Bronchial epithelial cell (primary cell): ENCODE data around the gene CST9. TPM values are rescaled to one million over a fixed set of nuclear protein-coding genes. Genes with fewer than 3 reads are reported as not detected.

Source experiments
- DNase-seq: peaks from one replicate; pipeline ENCODE4 v3.0.0-alpha.2; 2010; ENCODE audit warnings: low read depth
- FAIRE-seq: peaks from 2 replicates; lab custom pipeline; 2011; peaks lifted over from hg19 to GRCh38; lab: Jason Lieb, UNC
- H3K27me3 ChIP-seq: 2 replicates; pipeline ENCODE4 v1.5.1; 2011; ENCODE audit warnings: low read length; ENCODE audit not compliant: control insufficient read depth, insufficient read depth
- H3K36me3 ChIP-seq: 2 replicates; pipeline ENCODE4 v1.5.1; 2011; ENCODE audit warnings: low read length; ENCODE audit not compliant: control insufficient read depth, insufficient read depth
- H3K4me3 ChIP-seq: 2 replicates; pipeline ENCODE4 v1.5.1; 2011; ENCODE audit warnings: mild to moderate bottlenecking, low read depth, low read length, control low read depth
- total RNA-seq: library from RNA; depleted of rRNA; stranded (reverse); fragments of >200 nt; gene quantifications from 2 replicates; pipeline ENCODE4 v1.2.1, GENCODE V29; 2014
- TF ChIP-seq, protein P1 (sequence below): IDR thresholded peaks from 2 replicates; pipeline ENCODE4 v1.5.1; 2011; ENCODE audit warnings: mild to moderate bottlenecking, moderate library complexity, low read length, control low read depth, inconsistent platforms; ENCODE audit not compliant: insufficient read depth, severe bottlenecking

Gene CST9
- total RNA-seq, 1 donor from 2014 or later = not detected

DNA sequence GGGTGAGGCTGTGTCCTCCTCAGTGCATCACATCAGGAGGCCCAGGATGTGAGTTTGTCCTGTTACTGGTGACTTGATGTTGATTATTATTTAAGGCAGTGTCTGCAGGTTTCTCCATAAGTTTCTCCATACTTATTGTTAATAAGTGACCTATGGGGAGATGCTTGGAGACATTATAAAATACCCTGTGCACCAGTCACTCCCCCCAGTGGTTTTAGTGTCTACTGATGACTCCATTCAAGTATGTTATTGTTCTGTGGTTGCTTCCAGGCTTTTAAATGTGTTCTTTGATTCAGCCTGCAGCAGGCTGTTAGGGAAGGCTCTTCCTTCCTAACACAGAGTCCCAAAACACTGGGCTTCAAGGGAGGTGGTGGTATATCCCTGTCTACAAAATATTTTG, 46.7 kb upstream of the CST9 start:
- FAIRE-seq (no peak), DNase-seq (no peak)
- TF ChIP-seq, protein P1, sequence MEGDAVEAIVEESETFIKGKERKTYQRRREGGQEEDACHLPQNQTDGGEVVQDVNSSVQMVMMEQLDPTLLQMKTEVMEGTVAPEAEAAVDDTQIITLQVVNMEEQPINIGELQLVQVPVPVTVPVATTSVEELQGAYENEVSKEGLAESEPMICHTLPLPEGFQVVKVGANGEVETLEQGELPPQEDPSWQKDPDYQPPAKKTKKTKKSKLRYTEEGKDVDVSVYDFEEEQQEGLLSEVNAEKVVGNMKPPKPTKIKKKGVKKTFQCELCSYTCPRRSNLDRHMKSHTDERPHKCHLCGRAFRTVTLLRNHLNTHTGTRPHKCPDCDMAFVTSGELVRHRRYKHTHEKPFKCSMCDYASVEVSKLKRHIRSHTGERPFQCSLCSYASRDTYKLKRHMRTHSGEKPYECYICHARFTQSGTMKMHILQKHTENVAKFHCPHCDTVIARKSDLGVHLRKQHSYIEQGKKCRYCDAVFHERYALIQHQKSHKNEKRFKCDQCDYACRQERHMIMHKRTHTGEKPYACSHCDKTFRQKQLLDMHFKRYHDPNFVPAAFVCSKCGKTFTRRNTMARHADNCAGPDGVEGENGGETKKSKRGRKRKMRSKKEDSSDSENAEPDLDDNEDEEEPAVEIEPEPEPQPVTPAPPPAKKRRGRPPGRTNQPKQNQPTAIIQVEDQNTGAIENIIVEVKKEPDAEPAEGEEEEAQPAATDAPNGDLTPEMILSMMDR = no peak
- no peaks in the 10 kb centered on the region for H3K27me3 ChIP-seq
- no peaks in the 10 kb centered on the region for H3K36me3 ChIP-seq
- H3K4me3 ChIP-seq = no peak overlapping the region

DNA sequence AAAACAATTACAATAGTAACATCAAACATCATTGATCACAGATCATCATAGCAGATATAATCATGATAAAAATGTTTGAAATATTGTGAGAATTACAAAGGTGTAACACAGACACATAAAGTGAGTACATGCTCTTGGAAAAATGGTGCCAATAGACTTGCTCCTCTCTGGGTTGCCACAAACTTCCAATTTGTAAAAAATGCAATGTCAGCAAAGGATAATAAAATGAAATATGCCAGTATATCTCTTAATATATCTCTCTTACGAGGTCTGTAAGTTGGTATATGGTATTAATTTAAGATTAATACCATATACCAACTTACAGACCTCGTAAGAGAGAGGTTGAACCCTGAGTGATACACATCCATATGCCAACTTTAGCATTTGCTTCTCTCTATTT, 45.4 kb upstream of the CST9 start:
- Histone ChIP-seq H3K36me3 (no peaks in the 10 kb centered on the region), H3K27me3 (no peaks in the 10 kb centered on the region), H3K4me3 (no peak overlapping the region)
- FAIRE-seq (no peak), DNase-seq (no peak)
- TF ChIP-seq, protein P1 = no peak

DNA sequence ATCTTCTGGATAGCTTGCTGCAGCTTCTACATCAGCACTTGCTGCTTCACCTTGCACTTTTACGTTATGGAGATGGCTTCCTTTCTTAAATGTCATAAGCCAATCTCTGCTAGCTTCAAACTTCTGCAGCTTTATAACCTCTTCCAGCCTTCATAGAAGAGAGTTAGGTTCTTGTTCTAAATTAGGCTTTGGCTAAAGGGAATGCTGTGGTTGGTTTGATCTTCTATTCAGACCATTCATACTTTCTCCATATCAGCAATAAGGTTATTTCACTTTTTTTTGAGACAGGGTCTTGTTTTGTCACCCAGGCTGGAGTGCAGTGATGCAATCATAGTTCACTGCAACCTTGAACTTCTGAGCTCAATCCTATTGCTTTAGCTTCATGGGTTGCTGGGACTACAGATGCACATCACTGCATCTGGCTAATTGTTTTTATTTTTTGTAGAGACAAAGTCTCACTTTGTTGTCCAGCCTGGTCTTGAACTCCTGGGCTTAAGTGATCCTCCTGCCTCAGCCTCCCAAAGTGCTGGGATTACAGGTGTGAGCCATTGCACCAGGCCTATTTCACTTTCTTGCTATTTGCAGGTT, 44.2 kb upstream of the CST9 start:
- H3K36me3 ChIP-seq = no peaks in the 10 kb centered on the region
- TF ChIP-seq, protein P1 = no peak
- H3K27me3 ChIP-seq = no peaks in the 10 kb centered on the region
- no peak for FAIRE-seq
- no peak overlapping the region for H3K4me3 ChIP-seq
- DNase-seq = no peak

DNA sequence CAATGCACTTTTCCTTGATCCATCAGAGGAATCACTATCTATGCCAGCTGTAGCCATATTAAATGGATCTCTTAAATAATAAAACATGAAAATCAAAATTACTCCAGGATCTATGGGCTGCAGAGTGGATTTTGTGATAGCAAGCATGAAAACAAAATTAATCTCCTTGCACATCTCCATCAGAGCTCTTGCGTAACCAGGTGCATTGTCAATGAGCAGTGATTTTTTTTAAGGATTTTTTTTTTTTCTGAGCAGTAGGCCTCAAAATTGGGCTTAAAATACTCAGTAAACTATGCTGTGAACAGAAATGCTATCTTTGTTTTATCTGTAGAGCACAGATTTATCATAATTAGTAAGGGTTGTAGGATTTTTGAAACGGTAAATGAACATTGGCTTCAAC, 43.5 kb upstream of the CST9 start:
- Histone ChIP-seq H3K4me3 (no peak overlapping the region), H3K27me3 (no peaks in the 10 kb centered on the region), H3K36me3 (no peaks in the 10 kb centered on the region)
- DNase-seq (no peak), FAIRE-seq (no peak)
- TF ChIP-seq, protein P1 = no peak

DNA sequence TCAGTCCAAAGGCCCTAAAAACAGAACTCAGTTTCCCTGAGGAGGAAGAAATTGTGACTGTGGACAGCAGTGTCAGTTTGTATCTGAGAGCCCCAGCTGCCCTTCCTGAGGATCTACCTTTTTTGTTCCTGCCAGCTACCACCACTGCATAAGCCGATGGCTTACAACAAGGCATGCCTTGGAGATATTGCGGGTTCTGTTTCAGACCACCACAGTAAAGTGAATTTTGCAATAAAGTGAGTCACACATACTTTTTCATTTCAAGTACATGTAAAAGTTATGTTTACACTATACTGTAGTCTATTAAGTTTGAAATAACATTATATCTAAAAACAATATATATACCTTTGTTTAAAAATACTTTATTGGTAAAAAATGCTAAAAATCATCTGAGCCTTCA, 41.6 kb upstream of the CST9 start:
- Histone ChIP-seq H3K36me3 (no peaks in the 10 kb centered on the region), H3K4me3 (no peak overlapping the region), H3K27me3 (no peaks in the 10 kb centered on the region)
- FAIRE-seq (no peak), DNase-seq (no peak)
- TF ChIP-seq, protein P1 = no peak
